ENCODE measurements around the gene POLE2.
A peak's percentile ranks its signal among the peaks of the same experiment; 100 is the strongest.
"Not testable (repeated sequence)": the region's sequence is repeated elsewhere in the genome, so short reads cannot be mapped to it uniquely, and the experiment has no call there.

POLE2 gene

DNA sequence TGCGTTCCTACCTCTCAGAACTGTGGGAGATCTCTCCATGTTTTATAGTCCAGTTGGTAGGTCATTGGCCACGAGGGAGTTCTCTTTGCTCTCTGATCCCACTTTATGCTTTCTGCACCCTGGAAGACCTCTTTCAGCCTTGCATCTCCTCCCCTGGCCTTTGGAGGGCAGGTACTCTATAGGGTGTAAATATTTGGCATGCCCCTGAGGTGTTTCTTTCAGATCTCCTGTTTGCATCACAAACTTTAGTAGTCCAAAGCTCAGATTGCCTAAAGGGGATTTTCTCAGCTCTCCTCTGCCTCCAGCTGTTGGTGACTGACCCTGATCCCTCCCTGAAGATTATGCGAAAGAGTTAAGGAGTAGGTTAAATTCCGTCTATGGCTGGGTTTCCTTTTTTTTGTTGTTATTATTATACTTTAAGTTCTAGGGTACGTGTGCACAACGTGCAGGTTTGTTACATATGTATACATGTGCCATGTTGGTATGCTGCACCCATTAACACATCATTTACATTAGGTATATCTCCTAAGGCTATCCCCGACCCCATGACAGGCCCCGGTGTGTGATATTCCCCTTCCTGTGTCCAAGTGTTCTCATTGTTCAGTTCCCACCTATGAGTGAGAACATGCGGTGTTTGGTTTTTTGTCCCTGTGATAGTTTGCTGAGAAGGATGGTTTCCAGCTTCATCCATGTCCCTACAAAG lies 33.9 kb upstream of the POLE2 start:
- H3K79me1 ChIP-seq (ENCODE audit: low read length); H3K27me3 ChIP-seq (ENCODE audit: insufficient read depth, low read length, poor library complexity); H3K36me3 ChIP-seq (ENCODE audit: control insufficient read depth, insufficient read depth, low read length); H3K4me1 ChIP-seq (ENCODE audit: control insufficient read depth, low read depth, low read length); H3K79me2 ChIP-seq (ENCODE audit: control insufficient read depth, insufficient read depth, low read length); H3K4me2 ChIP-seq (ENCODE audit: low read length); H3K23ac ChIP-seq (ENCODE audit: low read length); H3K9ac ChIP-seq (ENCODE audit: low read length); H4K5ac ChIP-seq (ENCODE audit: low read length); H3K18ac ChIP-seq (ENCODE audit: low read length); H3K4ac ChIP-seq (ENCODE audit: low read depth, low read length); H2BK120ac ChIP-seq (ENCODE audit: low read depth, low read length); H3K56ac ChIP-seq (ENCODE audit: low read length); H4K8ac ChIP-seq (ENCODE audit: low read depth, low read length); H3K27ac ChIP-seq (ENCODE audit: low read depth, low read length); H2BK15ac ChIP-seq (replicated peaks; ENCODE audit: low read depth); H2AK5ac ChIP-seq (ENCODE audit: low read length); H2BK5ac ChIP-seq (ENCODE audit: low read length); H3K4me3 ChIP-seq (ENCODE audit: low read length): not testable (repeated sequence)
- peak; percentile 33 for DNase-seq
- no CpG with 5 or more reads among the region's 9 CpGs for WGBS (ENCODE audit: extremely low coverage, insufficient coverage, low lambda C conversion rate)

DNA sequence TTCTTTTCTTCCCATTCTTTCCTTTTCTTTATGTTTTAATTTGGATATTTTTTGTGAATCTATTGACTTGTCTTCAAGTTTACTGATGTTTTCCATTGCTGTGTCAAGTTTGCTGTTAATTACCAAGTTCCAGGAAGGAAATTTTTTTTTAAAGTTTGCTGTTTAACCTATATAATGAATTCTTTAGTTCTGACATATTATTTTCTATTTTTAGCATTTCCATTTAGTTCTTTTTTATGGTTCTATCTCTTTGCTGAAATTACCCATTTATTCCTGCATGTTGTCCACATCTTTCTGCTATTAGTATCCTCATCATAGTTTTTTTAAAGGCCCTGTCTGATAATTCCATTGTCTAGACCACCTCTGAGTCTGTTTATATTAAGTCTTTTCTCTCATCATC lies 32.7 kb upstream of the POLE2 start:
- Histone ChIP-seq H3K79me1 (ENCODE audit: low read length) (no peaks in the 10 kb centered on the region), H3K79me2 (ENCODE audit: control insufficient read depth, insufficient read depth, low read length) (no peaks in the 10 kb centered on the region), H3K4ac (ENCODE audit: low read depth, low read length) (no peak overlapping the region), H3K23ac (ENCODE audit: low read length) (no peak overlapping the region), H2BK15ac (replicated peaks; ENCODE audit: low read depth) (no peak overlapping the region), H3K36me3 (ENCODE audit: control insufficient read depth, insufficient read depth, low read length) (no peaks in the 10 kb centered on the region), H4K5ac (ENCODE audit: low read length) (no peak overlapping the region), H3K9ac (ENCODE audit: low read length) (no peak overlapping the region), H3K4me2 (ENCODE audit: low read length) (no peak overlapping the region), H2BK120ac (ENCODE audit: low read depth, low read length) (no peak overlapping the region), H2BK5ac (ENCODE audit: low read length) (no peak overlapping the region), H3K18ac (ENCODE audit: low read length) (no peak overlapping the region), H2AK5ac (ENCODE audit: low read length) (no peak overlapping the region), H3K4me3 (ENCODE audit: low read length) (no peak overlapping the region), H3K27ac (ENCODE audit: low read depth, low read length) (no peak overlapping the region), H3K4me1 (ENCODE audit: control insufficient read depth, low read depth, low read length) (no peaks in the 10 kb centered on the region), H4K8ac (ENCODE audit: low read depth, low read length) (no peak overlapping the region), H3K56ac (ENCODE audit: low read length) (no peak overlapping the region), H3K27me3 (ENCODE audit: insufficient read depth, low read length, poor library complexity) (no peaks in the 10 kb centered on the region)
- DNase-seq = no peak

- H3K9ac ChIP-seq (ENCODE audit: low read length); H2AK5ac ChIP-seq (ENCODE audit: low read length); H3K4me3 ChIP-seq (ENCODE audit: low read length); H2BK120ac ChIP-seq (ENCODE audit: low read depth, low read length); H3K79me1 ChIP-seq (ENCODE audit: low read length); H4K5ac ChIP-seq (ENCODE audit: low read length); H2BK5ac ChIP-seq (ENCODE audit: low read length); H3K79me2 ChIP-seq (ENCODE audit: control insufficient read depth, insufficient read depth, low read length); H3K4me1 ChIP-seq (ENCODE audit: control insufficient read depth, low read depth, low read length); H3K4me2 ChIP-seq (ENCODE audit: low read length); DNase-seq; H3K27me3 ChIP-seq (ENCODE audit: insufficient read depth, low read length, poor library complexity); H3K56ac ChIP-seq (ENCODE audit: low read length); H3K18ac ChIP-seq (ENCODE audit: low read length); H3K36me3 ChIP-seq (ENCODE audit: control insufficient read depth, insufficient read depth, low read length); H2BK15ac ChIP-seq (replicated peaks; ENCODE audit: low read depth); H3K27ac ChIP-seq (ENCODE audit: low read depth, low read length); H3K4ac ChIP-seq (ENCODE audit: low read depth, low read length); H4K8ac ChIP-seq (ENCODE audit: low read depth, low read length); H3K23ac ChIP-seq (ENCODE audit: low read length): not testable (repeated sequence)
- WGBS (ENCODE audit: extremely low coverage, insufficient coverage, low lambda C conversion rate) = no CpG with 5 or more reads among the region's 11 CpGs
Measured at GRCh38 chr14:49710993-49711392, 23.0 kb upstream of the POLE2 start.

GRCh38 chr14:49704471-49704870 lies 16.5 kb upstream of the POLE2 start:
- H2AK5ac ChIP-seq (ENCODE audit: low read length); DNase-seq; H2BK120ac ChIP-seq (ENCODE audit: low read depth, low read length); H3K4me2 ChIP-seq (ENCODE audit: low read length); H3K4me3 ChIP-seq (ENCODE audit: low read length); H3K27ac ChIP-seq (ENCODE audit: low read depth, low read length); H3K27me3 ChIP-seq (ENCODE audit: insufficient read depth, low read length, poor library complexity); H3K79me1 ChIP-seq (ENCODE audit: low read length); H3K79me2 ChIP-seq (ENCODE audit: control insufficient read depth, insufficient read depth, low read length); H4K5ac ChIP-seq (ENCODE audit: low read length); H3K36me3 ChIP-seq (ENCODE audit: control insufficient read depth, insufficient read depth, low read length); H2BK5ac ChIP-seq (ENCODE audit: low read length); H3K56ac ChIP-seq (ENCODE audit: low read length); H3K9ac ChIP-seq (ENCODE audit: low read length); H3K4ac ChIP-seq (ENCODE audit: low read depth, low read length); H3K4me1 ChIP-seq (ENCODE audit: control insufficient read depth, low read depth, low read length); H4K8ac ChIP-seq (ENCODE audit: low read depth, low read length); H3K18ac ChIP-seq (ENCODE audit: low read length); H3K23ac ChIP-seq (ENCODE audit: low read length); H2BK15ac ChIP-seq (replicated peaks; ENCODE audit: low read depth): not testable (repeated sequence)
- no CpG with 5 or more reads among the region's 4 CpGs for WGBS (ENCODE audit: extremely low coverage, insufficient coverage, low lambda C conversion rate)

DNA sequence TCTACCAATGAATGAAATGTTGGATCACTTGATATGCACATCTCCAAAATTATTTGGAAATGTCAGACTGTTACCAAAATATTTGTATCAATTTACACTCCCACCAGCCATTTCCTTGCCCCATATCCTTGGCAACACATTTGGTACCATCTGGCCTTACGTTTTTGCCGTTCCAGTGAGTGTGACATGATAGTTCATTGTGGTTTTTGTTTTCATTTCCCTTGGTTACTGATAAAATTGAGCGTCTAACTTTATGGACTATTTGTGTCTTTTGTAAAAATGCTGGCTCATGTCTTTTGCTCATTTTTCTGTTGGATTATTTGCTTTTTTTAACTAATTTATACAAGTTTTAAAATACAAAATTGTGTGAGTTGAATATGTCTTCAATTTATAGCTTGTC lies 16.0 kb upstream of the POLE2 start:
- Histone ChIP-seq H2BK120ac (ENCODE audit: low read depth, low read length) (no peak overlapping the region), H2BK5ac (ENCODE audit: low read length) (no peak overlapping the region), H3K4ac (ENCODE audit: low read depth, low read length) (no peak overlapping the region), H3K27me3 (ENCODE audit: insufficient read depth, low read length, poor library complexity) (no peaks in the 10 kb centered on the region), H3K4me1 (ENCODE audit: control insufficient read depth, low read depth, low read length) (no peaks in the 10 kb centered on the region), H3K79me1 (ENCODE audit: low read length) (no peaks in the 10 kb centered on the region), H3K27ac (ENCODE audit: low read depth, low read length) (no peak overlapping the region), H2AK5ac (ENCODE audit: low read length) (no peak overlapping the region), H4K8ac (ENCODE audit: low read depth, low read length) (no peak overlapping the region), H3K4me3 (ENCODE audit: low read length) (no peak overlapping the region), H3K23ac (ENCODE audit: low read length) (no peak overlapping the region), H4K5ac (ENCODE audit: low read length) (no peak overlapping the region), H3K56ac (ENCODE audit: low read length) (no peak overlapping the region), H3K18ac (ENCODE audit: low read length) (no peak overlapping the region), H3K4me2 (ENCODE audit: low read length) (no peak overlapping the region), H2BK15ac (replicated peaks; ENCODE audit: low read depth) (no peak overlapping the region), H3K36me3 (ENCODE audit: control insufficient read depth, insufficient read depth, low read length) (no peaks in the 10 kb centered on the region), H3K79me2 (ENCODE audit: control insufficient read depth, insufficient read depth, low read length) (no peaks in the 10 kb centered on the region), H3K9ac (ENCODE audit: low read length) (no peak overlapping the region)
- no peak for DNase-seq
- WGBS (ENCODE audit: extremely low coverage, insufficient coverage, low lambda C conversion rate) = no CpG with 5 or more reads among the region's 3 CpGs

GRCh38 chr14:49702725-49703124 lies 14.7 kb upstream of the POLE2 start:
- Histone ChIP-seq H3K79me2 (ENCODE audit: control insufficient read depth, insufficient read depth, low read length) (no peaks in the 10 kb centered on the region), H3K27ac (ENCODE audit: low read depth, low read length) (no peak overlapping the region), H3K36me3 (ENCODE audit: control insufficient read depth, insufficient read depth, low read length) (no peaks in the 10 kb centered on the region), H3K18ac (ENCODE audit: low read length) (no peak overlapping the region), H4K8ac (ENCODE audit: low read depth, low read length) (no peak overlapping the region), H3K4ac (ENCODE audit: low read depth, low read length) (no peak overlapping the region), H4K5ac (ENCODE audit: low read length) (no peak overlapping the region), H2BK15ac (replicated peaks; ENCODE audit: low read depth) (no peak overlapping the region), H3K4me1 (ENCODE audit: control insufficient read depth, low read depth, low read length) (no peaks in the 10 kb centered on the region), H3K23ac (ENCODE audit: low read length) (no peak overlapping the region), H2AK5ac (ENCODE audit: low read length) (no peak overlapping the region), H3K79me1 (ENCODE audit: low read length) (no peaks in the 10 kb centered on the region), H3K9ac (ENCODE audit: low read length) (no peak overlapping the region), H3K56ac (ENCODE audit: low read length) (no peak overlapping the region), H3K27me3 (ENCODE audit: insufficient read depth, low read length, poor library complexity) (no peaks in the 10 kb centered on the region), H3K4me2 (ENCODE audit: low read length) (no peak overlapping the region), H2BK120ac (ENCODE audit: low read depth, low read length) (no peak overlapping the region), H3K4me3 (ENCODE audit: low read length) (no peak overlapping the region), H2BK5ac (ENCODE audit: low read length) (no peak overlapping the region)
- DNase-seq = no peak
- no CpG with 5 or more reads among the region's 4 CpGs for WGBS (ENCODE audit: extremely low coverage, insufficient coverage, low lambda C conversion rate)
